ENCODE measurements around the gene CELF5.
"Not testable (repeated sequence)": the region's sequence is repeated elsewhere in the genome, so short reads cannot be mapped to it uniquely, and the experiment has no call there.

The CELF5 gene

GRCh38 chr19:3207461-3208242, 16.8 kb upstream of the CELF5 start:
- DNase-seq (ENCODE audit: low read depth), result no peak

- no peak for DNase-seq (ENCODE audit: low read depth)
These were observed 15.9 kb upstream of the CELF5 start for GRCh38 chr19:3208317-3209207.

- peak; percentile 54 for DNase-seq (ENCODE audit: low read depth)
These were observed 14.0 kb upstream of the CELF5 start for GRCh38 chr19:3210347-3211017.

- DNase-seq (ENCODE audit: low read depth), result no peak
These were observed 13.3 kb upstream of the CELF5 start for GRCh38 chr19:3211191-3211590.

GRCh38 chr19:3213159-3213558, 11.3 kb upstream of the CELF5 start:
- no peak for DNase-seq (ENCODE audit: low read depth)

- DNase-seq (ENCODE audit: low read depth), result no peak
These were observed 7.6 kb upstream of the CELF5 start for GRCh38 chr19:3216874-3217273.

GRCh38 chr19:3220576-3220975, 3.9 kb upstream of the CELF5 start:
- no peak for DNase-seq (ENCODE audit: low read depth)

- not testable (repeated sequence) for DNase-seq (ENCODE audit: low read depth)
These were observed 2.9 kb upstream of the CELF5 start for GRCh38 chr19:3221576-3221975.

GRCh38 chr19:3222709-3223108, 1.8 kb upstream of the CELF5 start:
- no peak for DNase-seq (ENCODE audit: low read depth)

GRCh38 chr19:3225169-3225485, 666 bp downstream of the CELF5 start:
- no peak for DNase-seq (ENCODE audit: low read depth)

- no peak for DNase-seq (ENCODE audit: low read depth)
These were observed 1.2 kb downstream of the CELF5 start for GRCh38 chr19:3225677-3226093.

- no peak for DNase-seq (ENCODE audit: low read depth)
These were observed 2.7 kb downstream of the CELF5 start for GRCh38 chr19:3227054-3227626.

- no peak for DNase-seq (ENCODE audit: low read depth)
These were observed 4.9 kb downstream of the CELF5 start for GRCh38 chr19:3229346-3229743.

- no peak for DNase-seq (ENCODE audit: low read depth)
These were observed 5.5 kb downstream of the CELF5 start for GRCh38 chr19:3229888-3230496.

- no peak for DNase-seq (ENCODE audit: low read depth)
These were observed 6.8 kb downstream of the CELF5 start for GRCh38 chr19:3231288-3231687.

- DNase-seq (ENCODE audit: low read depth), result no peak
These were observed 8.7 kb downstream of the CELF5 start for GRCh38 chr19:3233116-3233515.

- no peak for DNase-seq (ENCODE audit: low read depth)
These were observed 9.4 kb downstream of the CELF5 start for GRCh38 chr19:3233831-3234230.

- DNase-seq (ENCODE audit: low read depth), result no peak
These were observed 10.3 kb downstream of the CELF5 start for GRCh38 chr19:3234800-3235199.

- DNase-seq (ENCODE audit: low read depth), result not testable (repeated sequence)
These were observed 11.1 kb downstream of the CELF5 start for GRCh38 chr19:3235604-3236003.

- DNase-seq (ENCODE audit: low read depth), result no peak
These were observed 11.8 kb downstream of the CELF5 start for GRCh38 chr19:3236272-3236671.

- no peak for DNase-seq (ENCODE audit: low read depth)
These were observed 13.7 kb downstream of the CELF5 start for GRCh38 chr19:3238066-3238561.

GRCh38 chr19:3239367-3239766, 14.9 kb downstream of the CELF5 start:
- no peak for DNase-seq (ENCODE audit: low read depth)
